Endothelial cell of umbilical vein (primary cell): ENCODE results near the gene CDR2L. TPM values are rescaled to one million over a fixed set of nuclear protein-coding genes. Genes with fewer than 3 reads are reported as not detected.

Experiments used
- BruUV-seq: library from RNA; stranded (reverse); fragments of 400-500 nt; replicated peaks from 2 replicates; lab custom pipeline; 2021; lab: Mats Ljungman, UMichigan
- CTCF ChIA-PET: fragments of 300-600, 350-600 bp; sonication (Branson Sonifier 250); formaldehyde crosslinking; loops from one replicate; lab custom pipeline; 2021; ENCODE audit warnings: antibody characterized with exemption, inconsistent platforms; lab: Charles Lee
- POLR2A ChIA-PET: fragments of 300-600, 350-600 bp; sonication (Branson Sonifier 250); formaldehyde crosslinking; loops from one replicate; lab custom pipeline; 2021; ENCODE audit warnings: antibody characterized with exemption, inconsistent platforms; lab: Charles Lee
- DNase-seq: peaks from one replicate; pipeline ENCODE4 v3.0.0-alpha.2; 2011; ENCODE audit warnings: low read depth, low spot score
- FAIRE-seq: peaks from 2 replicates; lab custom pipeline; 2011; peaks lifted over from hg19 to GRCh38; lab: Jason Lieb, UNC
- H2AFZ ChIP-seq: 2 replicates; pipeline ENCODE4 v1.6.0; 2012; ENCODE audit warnings: low read depth, low read length, control low read depth, inconsistent platforms
- H3K27ac ChIP-seq: 2 replicates; pipeline ENCODE4 v1.5.1; 2011; ENCODE audit warnings: low read depth, mild to moderate bottlenecking, control low read depth, low read length, moderate library complexity; ENCODE audit not compliant: insufficient read depth
- H3K27me3 ChIP-seq, 2 experiments: 2 replicates each; pipeline versions ENCODE4 v1.6.0 to v1.6.1; 2011; ENCODE audit warnings: low read length in 2 of 2, mixed read lengths in 1 of 2; ENCODE audit not compliant: control insufficient read depth in 2 of 2, insufficient read depth in 2 of 2
- H3K36me3 ChIP-seq, 2 experiments: 2 replicates in 1 of 2; 3 replicates in 1 of 2; pipeline ENCODE4 v1.5.1; 2011; ENCODE audit warnings: low read length in 2 of 2, mild to moderate bottlenecking in 1 of 2, moderate library complexity in 1 of 2; ENCODE audit not compliant: control insufficient read depth in 2 of 2, insufficient read depth in 2 of 2; ENCODE audit errors: extremely low read depth in 1 of 2
- H3K4me1 ChIP-seq: 3 replicates; pipeline ENCODE4 v1.5.1; 2011; ENCODE audit warnings: mild to moderate bottlenecking, low read length; ENCODE audit not compliant: control insufficient read depth, insufficient read depth; ENCODE audit errors: extremely low read depth
- H3K4me2 ChIP-seq: 2 replicates; pipeline ENCODE4 v1.6.1; 2011; ENCODE audit warnings: low read length, control low read depth, mixed read lengths; ENCODE audit not compliant: insufficient read depth
- H3K4me3 ChIP-seq, 3 experiments: fragments of 200-600 bp in 1 of 3; sonication (generic), shearing (Covaris generic) in 1 of 3; replicated peaks in 1 of 3; 2 replicates each; pipeline ENCODE4 v1.5.1; 2011 to 2016; ENCODE audit warnings: control low read depth in 3 of 3, low read length in 3 of 3, mild to moderate bottlenecking in 2 of 3, inconsistent platforms in 1 of 3, low read depth in 1 of 3, moderate library complexity in 1 of 3; ENCODE audit not compliant: insufficient read depth in 1 of 3
- H3K79me2 ChIP-seq: 2 replicates; pipeline ENCODE4 v1.6.0; 2012; ENCODE audit warnings: low read length, inconsistent platforms; ENCODE audit not compliant: control insufficient read depth, insufficient read depth
- H3K9ac ChIP-seq: replicated peaks from 2 replicates; pipeline ENCODE3; 2011; ENCODE audit warnings: low read length, control low read depth; ENCODE audit not compliant: insufficient read depth; ENCODE audit errors: extremely low read depth
- H3K9me1 ChIP-seq: replicated peaks from 3 replicates; pipeline ENCODE4 v1.6.0; 2011; ENCODE audit warnings: mild to moderate bottlenecking, low read length; ENCODE audit not compliant: control insufficient read depth, insufficient read depth; ENCODE audit errors: extremely low read depth
- H3K9me3 ChIP-seq: replicated peaks from 2 replicates; pipeline ENCODE4 v1.5.1; 2012; ENCODE audit warnings: low read length, inconsistent platforms; ENCODE audit not compliant: control insufficient read depth, insufficient read depth
- H4K20me1 ChIP-seq: replicated peaks from 2 replicates; pipeline ENCODE3; 2011; ENCODE audit warnings: mild to moderate bottlenecking, low read length; ENCODE audit not compliant: control insufficient read depth, insufficient read depth; ENCODE audit errors: extremely low read depth
- EZH2 ChIP-seq: IDR thresholded peaks from 2 replicates; pipeline ENCODE4 v1.6.1; 2012; ENCODE audit warnings: borderline replicate concordance, low read depth, mild to moderate bottlenecking, moderate library complexity, low read length, inconsistent platforms; ENCODE audit not compliant: severe bottlenecking
- JUN ChIP-seq: IDR thresholded peaks from 2 replicates; pipeline ENCODE4 v1.6.1; 2011; ENCODE audit warnings: borderline replicate concordance, low read depth; ENCODE audit not compliant: insufficient read length, insufficient read depth
- MYC ChIP-seq: IDR thresholded peaks from one replicate; pipeline ENCODE4 v1.6.1; 2011; ENCODE audit warnings: mild to moderate bottlenecking, low read depth, low read length
- POLR2AphosphoS5 ChIP-seq: IDR thresholded peaks from 2 replicates; pipeline ENCODE4 v1.6.1; 2012; ENCODE audit warnings: low read depth, mild to moderate bottlenecking, control low read depth, low read length, moderate library complexity; ENCODE audit not compliant: insufficient read depth
- dilution Hi-C: fragments of 300-500 bp; cut with MboI; formaldehyde crosslinking; loops from one replicate; pipeline ENCODE4 v1.15.0; 2019; ENCODE audit warnings: low sequenced_read_pairs; ENCODE audit not compliant: extremely low pct_ligation_motif_present
- intact Hi-C: fragments of 100-400 bp; cut with micrococcal nuclease; formaldehyde crosslinking; loops from one replicate; pipeline ENCODE4 v1.10.0; 2022
- polyA plus RNA-seq, 4 experiments: library from polyadenylated mRNA; depleted of rRNA in 3 of 4; stranded (reverse) in 3 of 4; unstranded in 1 of 4; fragments of >200 nt; gene quantifications; 2 replicates each; pipeline versions ENCODE4 v1.2.1 to v1.2.3, GENCODE V29; 2011 to 2012; ENCODE audit warnings: missing spikeins in 1 of 4
- total RNA-seq: library from RNA; stranded (reverse); gene quantifications from 2 replicates; pipeline ENCODE4 v1.2.3, GENCODE V29; 2021
- TF ChIP-seq, protein P1 (sequence below), 2 donors: IDR thresholded peaks; 1 replicate in 1 of 2; 2 replicates in 1 of 2; pipeline ENCODE4 v1.5.1; 2011; ENCODE audit warnings: low read length in 2 of 2, mild to moderate bottlenecking in 2 of 2, moderate library complexity in 2 of 2, control low read depth in 1 of 2, inconsistent platforms in 1 of 2, low read depth in 1 of 2; ENCODE audit not compliant: insufficient read depth in 1 of 2; ENCODE audit errors: extremely low read depth in 1 of 2

Gene CDR2L
- total and polyA plus RNA-seq, 2 donors (not counting 3 experiments of a cell fraction or from before 2014, with no cell fraction given) = 22.2 to 34.9 TPM

DNA sequence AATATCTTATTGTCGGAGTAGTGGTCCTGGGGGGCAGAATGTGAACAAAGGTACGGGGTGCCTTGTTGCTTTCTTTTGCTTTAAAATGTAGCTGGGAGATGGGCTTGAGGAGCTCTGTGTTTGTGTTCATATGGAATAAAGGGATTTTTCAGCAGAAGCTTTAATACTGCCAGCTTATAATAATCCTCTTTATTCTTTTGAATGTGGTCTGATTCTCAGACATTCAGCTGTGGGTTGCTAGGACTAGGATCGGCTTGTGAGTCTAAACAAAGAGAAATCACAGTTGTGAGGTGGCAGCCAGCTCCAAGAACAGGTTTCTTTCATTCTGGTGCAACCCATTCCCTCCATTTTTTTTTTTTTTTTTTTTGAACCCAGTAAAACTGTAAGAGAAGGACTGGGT, 32.3 kb downstream of the CDR2L start:
- Histone ChIP-seq H3K36me3 (peaks cover 5 to 25% of the 10 kb centered on the region in 2 experiments), H3K9ac (no peak overlapping the region), H3K27me3 (no peaks in the 10 kb centered on the region), H3K79me2 (no peaks in the 10 kb centered on the region), H3K9me3 (no peaks in the 10 kb centered on the region), H3K27ac (no peak overlapping the region), H3K4me2 (no peak overlapping the region), H3K4me3 (no peak overlapping the region), H2AFZ (no peak overlapping the region), H3K4me1 (no peaks in the 10 kb centered on the region), H3K9me1 (no peaks in the 10 kb centered on the region), H4K20me1 (no peaks in the 10 kb centered on the region)
- BruUV-seq = no TSS peak
- intact Hi-C loops (no loop called here), dilution Hi-C loops (no loop called here)
- FAIRE-seq (no peak), DNase-seq (no peak)
- POLR2A ChIA-PET = no interaction called here
- CTCF ChIA-PET = interaction anchor here (1.3 to 3.2 kb wide), 4 partner anchors 9 to 58 kb away, joined by 4 to 11 read pairs (median 7); partner anchors contain the start of gene CDR2L
- TF ChIP-seq POLR2AphosphoS5 (no peak), JUN (no peak), EZH2 (no peak), MYC (no peak)
- TF ChIP-seq, protein P1, sequence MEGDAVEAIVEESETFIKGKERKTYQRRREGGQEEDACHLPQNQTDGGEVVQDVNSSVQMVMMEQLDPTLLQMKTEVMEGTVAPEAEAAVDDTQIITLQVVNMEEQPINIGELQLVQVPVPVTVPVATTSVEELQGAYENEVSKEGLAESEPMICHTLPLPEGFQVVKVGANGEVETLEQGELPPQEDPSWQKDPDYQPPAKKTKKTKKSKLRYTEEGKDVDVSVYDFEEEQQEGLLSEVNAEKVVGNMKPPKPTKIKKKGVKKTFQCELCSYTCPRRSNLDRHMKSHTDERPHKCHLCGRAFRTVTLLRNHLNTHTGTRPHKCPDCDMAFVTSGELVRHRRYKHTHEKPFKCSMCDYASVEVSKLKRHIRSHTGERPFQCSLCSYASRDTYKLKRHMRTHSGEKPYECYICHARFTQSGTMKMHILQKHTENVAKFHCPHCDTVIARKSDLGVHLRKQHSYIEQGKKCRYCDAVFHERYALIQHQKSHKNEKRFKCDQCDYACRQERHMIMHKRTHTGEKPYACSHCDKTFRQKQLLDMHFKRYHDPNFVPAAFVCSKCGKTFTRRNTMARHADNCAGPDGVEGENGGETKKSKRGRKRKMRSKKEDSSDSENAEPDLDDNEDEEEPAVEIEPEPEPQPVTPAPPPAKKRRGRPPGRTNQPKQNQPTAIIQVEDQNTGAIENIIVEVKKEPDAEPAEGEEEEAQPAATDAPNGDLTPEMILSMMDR (IDR thresholded peaks at IDR 0.05; ENCODE audit: extremely low read depth in 1 of 2, insufficient read depth in 1 of 2, low read depth in 1 of 2, low read length in 2 of 2) = no peak
